ENCODE measurements around the gene TOX2.

TOX2 gene

DNA sequence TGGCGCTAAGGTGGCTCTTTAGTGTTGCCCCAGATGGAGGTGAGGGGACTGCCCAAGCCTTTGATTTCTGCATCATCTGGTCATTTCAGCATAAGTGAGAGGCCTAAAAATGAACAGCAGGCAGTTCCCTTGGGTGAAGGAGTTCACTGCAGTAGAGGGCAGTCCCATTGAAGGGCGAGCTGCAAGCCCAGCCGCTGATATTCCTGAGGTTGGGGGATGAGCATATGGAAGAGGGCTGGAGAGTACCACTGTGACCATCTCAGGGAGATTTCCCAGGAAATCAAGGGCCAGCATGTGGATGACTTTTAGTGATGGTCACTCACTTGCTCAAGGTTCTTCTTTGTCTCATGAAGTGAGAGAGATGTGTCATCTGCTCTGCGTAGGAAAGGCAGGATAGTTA lies 9.3 kb downstream of the TOX2 start:
- Histone ChIP-seq H3K27ac (ENCODE audit: low read depth, low read length) (no peak overlapping the region), H3K9ac (ENCODE audit: low read depth in 1 of 2, low read length in 2 of 2) (no peak overlapping the region), H3K27me3 (ENCODE audit: control insufficient read depth in 1 of 2, insufficient read depth in 2 of 2, low read length in 2 of 2) (no peaks in the 10 kb centered on the region)

DNA sequence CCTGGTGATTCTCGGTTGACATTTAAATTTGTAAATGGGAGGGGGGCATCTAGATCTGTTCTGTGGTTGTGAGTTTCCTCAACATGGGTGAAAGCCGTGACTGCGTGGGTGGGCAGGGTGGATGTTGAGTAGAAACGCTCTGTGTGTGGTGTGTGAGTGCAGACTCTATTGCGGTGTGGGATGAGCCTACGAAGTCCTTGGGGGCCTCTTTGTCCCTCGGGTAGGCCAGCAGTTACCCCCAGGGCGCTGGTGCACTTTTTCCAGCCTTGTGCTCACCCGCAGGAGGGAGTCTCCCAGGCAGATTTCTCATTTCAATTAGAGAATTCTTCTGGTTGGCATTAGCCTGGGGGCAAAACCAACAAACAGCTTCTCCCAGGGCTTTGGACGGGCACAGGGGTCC lies 10.6 kb downstream of the TOX2 start:
- H3K9ac ChIP-seq (ENCODE audit: low read depth in 1 of 2, low read length in 2 of 2) = no peak overlapping the region
- no peak overlapping the region for H3K27ac ChIP-seq (ENCODE audit: low read depth, low read length)
- H3K36me3 ChIP-seq (ENCODE audit: control insufficient read depth in 1 of 2, insufficient read depth in 2 of 2, low read length in 2 of 2) = no peaks in the 10 kb centered on the region
- H3K27me3 ChIP-seq (ENCODE audit: control insufficient read depth in 1 of 2, insufficient read depth in 2 of 2, low read length in 2 of 2) = peaks cover 0 to 3% of the 10 kb centered on the region in 2 donors
- H3K4me1 ChIP-seq (ENCODE audit: control insufficient read depth in 1 of 2, insufficient read depth in 2 of 2, low read length in 2 of 2) = peaks cover 0 to 8% of the 10 kb centered on the region in 2 donors
- no peaks in the 10 kb centered on the region for H3K9me3 ChIP-seq (ENCODE audit: control insufficient read depth in 1 of 2, low read length in 2 of 2)
- H3K4me3 ChIP-seq (ENCODE audit: low read depth in 1 of 2, low read length in 2 of 2) = no peak overlapping the region

More for the DNA sequence above, 9.3 kb downstream of the TOX2 start:
- Histone ChIP-seq H3K9me3 (ENCODE audit: control insufficient read depth in 1 of 2, low read length in 2 of 2) (no peaks in the 10 kb centered on the region), H3K36me3 (ENCODE audit: control insufficient read depth in 1 of 2, insufficient read depth in 2 of 2, low read length in 2 of 2) (no peaks in the 10 kb centered on the region), H3K4me1 (ENCODE audit: control insufficient read depth in 1 of 2, insufficient read depth in 2 of 2, low read length in 2 of 2) (peaks cover 0 to 8% of the 10 kb centered on the region in 2 donors), H3K4me3 (ENCODE audit: low read depth in 1 of 2, low read length in 2 of 2) (no peak overlapping the region)

DNA sequence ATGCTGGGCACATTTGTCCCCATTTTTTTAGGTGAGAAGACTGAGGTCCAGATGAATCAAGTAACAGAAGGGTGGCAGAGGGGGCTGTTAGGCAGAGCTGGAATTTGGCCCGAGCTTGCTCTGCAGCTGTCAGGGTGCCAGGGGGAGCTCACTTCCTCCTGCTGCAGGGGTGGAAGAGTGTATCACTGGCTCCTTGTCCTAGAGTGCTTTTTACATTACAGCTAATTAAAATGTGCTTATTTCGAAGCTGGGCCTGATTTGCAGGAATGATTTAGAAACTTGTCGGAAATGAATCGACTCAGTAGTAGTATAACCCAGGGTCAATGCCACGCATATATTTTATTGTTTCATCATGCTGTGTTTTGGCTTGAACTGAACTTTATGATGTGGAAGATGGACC lies 11.1 kb downstream of the TOX2 start:
- Histone ChIP-seq H3K4me1 (ENCODE audit: control insufficient read depth in 1 of 2, insufficient read depth in 2 of 2, low read length in 2 of 2) (peaks cover 0 to 8% of the 10 kb centered on the region in 2 donors), H3K9ac (ENCODE audit: low read depth in 1 of 2, low read length in 2 of 2) (no peak overlapping the region), H3K4me3 (ENCODE audit: low read depth in 1 of 2, low read length in 2 of 2) (no peak overlapping the region), H3K27ac (ENCODE audit: low read depth, low read length) (no peak overlapping the region), H3K9me3 (ENCODE audit: control insufficient read depth in 1 of 2, low read length in 2 of 2) (no peaks in the 10 kb centered on the region), H3K36me3 (ENCODE audit: control insufficient read depth in 1 of 2, insufficient read depth in 2 of 2, low read length in 2 of 2) (no peaks in the 10 kb centered on the region), H3K27me3 (ENCODE audit: control insufficient read depth in 1 of 2, insufficient read depth in 2 of 2, low read length in 2 of 2) (peaks cover 0 to 3% of the 10 kb centered on the region in 2 donors)

DNA sequence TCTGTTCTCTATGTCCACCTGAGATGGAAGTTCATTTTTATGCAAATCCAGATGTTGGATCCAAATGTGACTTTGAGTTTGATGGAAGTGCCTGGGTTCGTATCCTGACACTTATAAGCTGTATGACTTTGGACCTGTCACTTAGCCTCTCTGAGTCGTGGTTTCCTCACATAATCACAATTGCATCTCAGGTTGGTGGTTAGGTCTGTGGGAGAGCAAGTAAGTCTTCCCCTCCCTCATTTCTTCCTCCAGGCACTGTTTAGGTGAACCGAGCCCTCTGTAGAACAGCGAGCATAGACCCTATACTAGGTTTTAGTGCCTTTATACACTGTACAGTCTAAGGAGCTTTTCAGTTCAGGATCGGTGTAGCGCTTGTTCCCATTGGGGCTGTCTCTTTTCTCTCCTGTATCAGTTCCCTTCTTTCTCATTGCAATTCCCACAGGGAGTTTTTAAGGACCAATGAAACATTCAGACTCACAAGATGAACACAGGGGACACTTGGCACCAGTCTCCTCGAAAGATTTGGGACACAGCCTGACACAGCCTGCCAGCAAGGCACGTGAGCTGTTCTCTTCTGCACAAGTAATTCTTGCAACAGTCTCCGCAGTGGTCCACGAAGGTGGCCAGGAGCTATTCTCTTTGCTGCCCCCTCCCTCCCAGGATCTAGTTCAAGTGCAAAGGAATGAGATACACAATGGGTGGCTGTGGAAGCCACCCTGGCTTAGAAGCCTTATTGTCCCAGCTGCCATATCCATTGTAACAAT lies 11.8 kb downstream of the TOX2 start:
- Histone ChIP-seq H3K36me3 (ENCODE audit: control insufficient read depth in 1 of 2, insufficient read depth in 2 of 2, low read length in 2 of 2) (no peaks in the 10 kb centered on the region), H3K9ac (ENCODE audit: low read depth in 1 of 2, low read length in 2 of 2) (no peak overlapping the region), H3K4me1 (ENCODE audit: control insufficient read depth in 1 of 2, insufficient read depth in 2 of 2, low read length in 2 of 2) (peaks cover 0 to 8% of the 10 kb centered on the region in 2 donors), H3K27me3 (ENCODE audit: control insufficient read depth in 1 of 2, insufficient read depth in 2 of 2, low read length in 2 of 2) (peaks cover 0 to 3% of the 10 kb centered on the region in 2 donors), H3K27ac (ENCODE audit: low read depth, low read length) (no peak overlapping the region), H3K4me3 (ENCODE audit: low read depth in 1 of 2, low read length in 2 of 2) (no peak overlapping the region), H3K9me3 (ENCODE audit: control insufficient read depth in 1 of 2, low read length in 2 of 2) (no peaks in the 10 kb centered on the region)

DNA sequence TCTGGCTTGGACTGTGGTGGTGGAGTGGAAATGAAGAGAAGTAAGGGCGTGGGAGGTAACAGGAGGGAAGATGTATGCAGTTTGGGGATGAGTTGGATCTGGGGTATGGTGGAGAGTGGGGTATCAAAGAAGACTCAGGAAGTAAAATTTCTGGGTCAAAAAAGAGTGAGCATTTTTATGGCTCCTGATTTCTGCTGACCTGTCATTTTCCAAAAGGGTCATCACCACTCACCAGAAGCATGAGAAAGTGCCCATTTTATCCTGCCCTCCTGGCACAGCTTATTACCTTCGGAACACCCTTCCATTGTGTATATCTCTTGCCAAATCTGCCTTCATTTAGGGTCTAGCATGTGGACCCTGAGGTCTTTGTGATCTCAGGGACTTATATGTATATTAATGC lies 17.3 kb downstream of the TOX2 start:
- Histone ChIP-seq H3K9ac (ENCODE audit: low read depth in 1 of 2, low read length in 2 of 2) (no peak overlapping the region), H3K9me3 (ENCODE audit: control insufficient read depth in 1 of 2, low read length in 2 of 2) (no peaks in the 10 kb centered on the region), H3K27ac (ENCODE audit: low read depth, low read length) (no peak overlapping the region), H3K4me1 (ENCODE audit: control insufficient read depth in 1 of 2, insufficient read depth in 2 of 2, low read length in 2 of 2) (peaks cover 0 to 11% of the 10 kb centered on the region in 2 donors), H3K36me3 (ENCODE audit: control insufficient read depth in 1 of 2, insufficient read depth in 2 of 2, low read length in 2 of 2) (no peaks in the 10 kb centered on the region), H3K27me3 (ENCODE audit: control insufficient read depth in 1 of 2, insufficient read depth in 2 of 2, low read length in 2 of 2) (peaks cover 0 to 3% of the 10 kb centered on the region in 2 donors), H3K4me3 (ENCODE audit: low read depth in 1 of 2, low read length in 2 of 2) (no peak overlapping the region)

DNA sequence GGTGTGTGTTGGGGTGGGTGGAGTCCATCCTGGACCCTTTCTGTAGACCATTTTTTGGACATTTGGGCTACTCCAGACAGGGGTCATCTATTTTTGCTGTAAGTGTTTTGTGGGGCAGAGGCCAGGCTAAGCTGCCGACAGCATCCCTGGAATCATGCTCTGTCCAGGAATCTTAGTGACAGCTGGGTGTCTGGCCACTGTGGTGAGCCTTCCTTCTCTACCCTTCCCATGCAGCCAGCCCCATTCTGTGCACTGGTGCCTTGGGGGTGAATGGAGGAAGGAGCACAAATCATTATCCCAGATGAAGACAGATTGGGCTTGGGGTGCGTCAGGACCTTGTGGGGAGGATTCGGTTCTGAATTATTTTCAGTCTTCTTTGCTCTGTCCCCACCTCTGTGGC lies 20.2 kb downstream of the TOX2 start:
- Histone ChIP-seq H3K9ac (ENCODE audit: low read depth in 1 of 2, low read length in 2 of 2) (no peak overlapping the region), H3K9me3 (ENCODE audit: control insufficient read depth in 1 of 2, low read length in 2 of 2) (no peaks in the 10 kb centered on the region), H3K27me3 (ENCODE audit: control insufficient read depth in 1 of 2, insufficient read depth in 2 of 2, low read length in 2 of 2) (no peaks in the 10 kb centered on the region), H3K4me1 (ENCODE audit: control insufficient read depth in 1 of 2, insufficient read depth in 2 of 2, low read length in 2 of 2) (peaks cover 12 to 29% of the 10 kb centered on the region in 2 donors), H3K27ac (ENCODE audit: low read depth, low read length) (no peak overlapping the region), H3K4me3 (ENCODE audit: low read depth in 1 of 2, low read length in 2 of 2) (no peak overlapping the region), H3K36me3 (ENCODE audit: control insufficient read depth in 1 of 2, insufficient read depth in 2 of 2, low read length in 2 of 2) (no peaks in the 10 kb centered on the region)

DNA sequence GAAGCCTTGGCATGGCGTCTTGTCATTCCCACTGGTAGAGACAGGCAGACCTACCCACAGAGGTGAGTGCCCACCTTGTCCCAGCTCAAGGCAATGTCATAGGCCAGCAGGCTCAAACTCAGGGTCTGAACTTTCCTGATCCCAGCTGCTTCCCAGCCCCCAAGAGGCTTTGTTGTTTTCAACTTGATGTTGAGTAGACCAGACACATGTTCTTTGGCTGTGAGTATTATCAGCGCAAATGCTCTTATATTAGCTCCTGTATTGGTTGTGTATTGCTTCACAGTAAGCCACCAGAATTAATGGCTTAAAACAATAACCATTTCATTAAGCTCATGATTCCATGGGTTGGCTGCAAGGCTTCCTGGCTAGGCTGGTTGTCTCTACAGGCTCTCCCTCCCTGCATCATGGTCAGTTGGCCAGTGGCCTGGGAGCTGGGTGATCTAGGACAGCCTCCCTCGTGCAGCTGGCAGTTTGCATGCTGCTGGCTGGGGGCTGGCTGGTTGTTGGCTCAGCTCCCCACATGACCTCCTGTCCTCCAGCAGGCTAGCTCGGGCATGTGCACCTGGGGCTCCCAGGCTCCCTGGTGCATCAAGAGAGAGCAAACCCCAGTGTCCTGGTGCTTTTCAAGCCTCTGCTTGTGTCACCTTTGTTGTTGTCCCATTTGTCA lies 21.6 kb downstream of the TOX2 start:
- Histone ChIP-seq H3K4me3 (ENCODE audit: low read depth in 1 of 2, low read length in 2 of 2) (no peak overlapping the region), H3K27me3 (ENCODE audit: control insufficient read depth in 1 of 2, insufficient read depth in 2 of 2, low read length in 2 of 2) (no peaks in the 10 kb centered on the region), H3K9ac (ENCODE audit: low read depth in 1 of 2, low read length in 2 of 2) (no peak overlapping the region), H3K9me3 (ENCODE audit: control insufficient read depth in 1 of 2, low read length in 2 of 2) (no peaks in the 10 kb centered on the region), H3K27ac (ENCODE audit: low read depth, low read length) (no peak overlapping the region), H3K36me3 (ENCODE audit: control insufficient read depth in 1 of 2, insufficient read depth in 2 of 2, low read length in 2 of 2) (no peaks in the 10 kb centered on the region), H3K4me1 (ENCODE audit: control insufficient read depth in 1 of 2, insufficient read depth in 2 of 2, low read length in 2 of 2) (peaks cover 12 to 35% of the 10 kb centered on the region in 2 donors)

DNA sequence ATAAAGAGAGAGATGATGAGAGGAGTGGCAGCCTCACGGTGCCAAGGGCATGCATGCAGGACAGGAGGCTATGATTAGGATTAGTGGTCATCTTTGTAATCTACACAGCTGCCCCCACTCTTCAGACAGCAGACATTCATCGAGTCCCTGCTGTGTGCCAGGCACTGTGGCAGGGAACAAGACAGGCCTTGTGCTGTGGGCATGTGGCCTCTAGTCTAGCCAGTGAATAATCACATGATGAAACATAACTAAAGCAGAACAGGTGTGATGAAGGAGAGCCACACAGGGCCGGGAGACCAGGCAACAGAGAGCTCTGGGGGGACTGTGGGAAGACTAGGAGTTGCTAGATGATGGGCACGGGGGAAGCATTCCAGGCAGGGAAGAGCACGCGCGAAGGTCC lies 22.2 kb downstream of the TOX2 start:
- Histone ChIP-seq H3K27me3 (ENCODE audit: control insufficient read depth in 1 of 2, insufficient read depth in 2 of 2, low read length in 2 of 2) (no peaks in the 10 kb centered on the region), H3K36me3 (ENCODE audit: control insufficient read depth in 1 of 2, insufficient read depth in 2 of 2, low read length in 2 of 2) (no peaks in the 10 kb centered on the region), H3K9ac (ENCODE audit: low read depth in 1 of 2, low read length in 2 of 2) (no peak overlapping the region), H3K4me1 (ENCODE audit: control insufficient read depth in 1 of 2, insufficient read depth in 2 of 2, low read length in 2 of 2) (peaks cover 12 to 40% of the 10 kb centered on the region in 2 donors), H3K9me3 (ENCODE audit: control insufficient read depth in 1 of 2, low read length in 2 of 2) (no peaks in the 10 kb centered on the region), H3K4me3 (ENCODE audit: low read depth in 1 of 2, low read length in 2 of 2) (no peak overlapping the region), H3K27ac (ENCODE audit: low read depth, low read length) (no peak overlapping the region)

DNA sequence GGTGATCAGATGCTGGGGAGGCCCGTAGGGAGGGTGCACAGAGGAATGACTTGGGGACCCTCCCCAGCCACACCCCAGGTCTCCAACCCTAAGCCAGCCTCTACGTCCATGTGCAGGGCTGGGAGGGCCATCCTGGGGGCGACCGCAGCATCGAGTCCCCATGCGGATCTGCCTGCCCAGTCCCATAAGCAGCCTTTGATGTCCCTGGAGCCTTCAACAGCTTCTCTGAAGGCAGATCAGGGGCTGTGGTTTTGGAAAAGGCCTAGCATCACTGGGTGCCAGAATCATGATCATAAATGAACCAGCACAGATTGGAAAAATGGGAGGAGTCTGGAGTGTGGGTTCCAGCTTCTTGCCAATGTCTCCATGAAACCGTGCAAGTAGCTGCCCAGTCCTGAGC lies 22.9 kb downstream of the TOX2 start:
- no peaks in the 10 kb centered on the region for H3K36me3 ChIP-seq (ENCODE audit: control insufficient read depth in 1 of 2, insufficient read depth in 2 of 2, low read length in 2 of 2)
- no peak overlapping the region for H3K27ac ChIP-seq (ENCODE audit: low read depth, low read length)
- no peaks in the 10 kb centered on the region for H3K9me3 ChIP-seq (ENCODE audit: control insufficient read depth in 1 of 2, low read length in 2 of 2)
- peaks cover 18 to 42% of the 10 kb centered on the region in 2 donors for H3K4me1 ChIP-seq (ENCODE audit: control insufficient read depth in 1 of 2, insufficient read depth in 2 of 2, low read length in 2 of 2)
- no peaks in the 10 kb centered on the region for H3K27me3 ChIP-seq (ENCODE audit: control insufficient read depth in 1 of 2, insufficient read depth in 2 of 2, low read length in 2 of 2)
- no peak overlapping the region for H3K9ac ChIP-seq (ENCODE audit: low read depth in 1 of 2, low read length in 2 of 2)
- no peak overlapping the region for H3K4me3 ChIP-seq (ENCODE audit: low read depth in 1 of 2, low read length in 2 of 2)

DNA sequence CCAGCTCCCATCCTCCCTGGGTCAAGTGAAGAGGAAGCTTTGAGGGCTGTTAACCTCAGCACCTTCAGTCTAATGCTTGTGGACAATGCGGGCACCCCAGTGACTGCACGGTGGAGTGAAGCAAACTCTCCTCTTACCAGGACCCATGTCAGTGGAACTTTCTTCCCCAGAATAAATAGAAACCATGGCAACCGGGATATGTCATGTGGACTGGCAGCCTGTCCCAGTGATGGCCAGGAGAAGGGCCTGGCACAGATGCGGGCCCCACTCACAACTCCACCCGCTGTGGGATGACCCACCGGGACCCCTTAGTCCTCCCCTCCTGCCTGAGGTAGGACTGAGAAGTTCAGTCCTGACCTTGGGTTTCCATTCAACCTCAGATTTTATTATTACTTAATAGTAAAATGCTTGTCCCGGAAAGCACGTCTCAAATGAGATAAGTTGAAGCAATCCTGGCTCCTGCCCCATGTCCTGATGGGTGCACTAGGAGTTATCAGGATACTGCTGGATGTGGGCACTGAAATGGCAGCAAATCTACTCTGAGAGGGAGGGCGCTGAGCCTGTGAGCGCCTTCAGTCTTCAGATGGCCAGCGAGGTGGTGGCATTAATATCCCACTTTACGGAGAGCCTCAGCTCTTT lies 23.5 kb downstream of the TOX2 start:
- Histone ChIP-seq H3K9ac (ENCODE audit: low read depth in 1 of 2, low read length in 2 of 2) (no peak overlapping the region), H3K4me1 (ENCODE audit: control insufficient read depth in 1 of 2, insufficient read depth in 2 of 2, low read length in 2 of 2) (peaks cover 22 to 42% of the 10 kb centered on the region in 2 donors), H3K4me3 (ENCODE audit: low read depth in 1 of 2, low read length in 2 of 2) (no peak overlapping the region), H3K27me3 (ENCODE audit: control insufficient read depth in 1 of 2, insufficient read depth in 2 of 2, low read length in 2 of 2) (no peaks in the 10 kb centered on the region), H3K36me3 (ENCODE audit: control insufficient read depth in 1 of 2, insufficient read depth in 2 of 2, low read length in 2 of 2) (no peaks in the 10 kb centered on the region), H3K27ac (ENCODE audit: low read depth, low read length) (no peak overlapping the region), H3K9me3 (ENCODE audit: control insufficient read depth in 1 of 2, low read length in 2 of 2) (no peaks in the 10 kb centered on the region)

Data from duodenal mucosa (tissue), 2 donors.